TTC549 (cell line): ENCODE results near the gene CMTM7.

Experiments used
- FAIRE-seq: peaks from 2 replicates; lab custom pipeline; 2012; peaks lifted over from hg19 to GRCh38; lab: Jason Lieb, UNC

CMTM7 gene

DNA sequence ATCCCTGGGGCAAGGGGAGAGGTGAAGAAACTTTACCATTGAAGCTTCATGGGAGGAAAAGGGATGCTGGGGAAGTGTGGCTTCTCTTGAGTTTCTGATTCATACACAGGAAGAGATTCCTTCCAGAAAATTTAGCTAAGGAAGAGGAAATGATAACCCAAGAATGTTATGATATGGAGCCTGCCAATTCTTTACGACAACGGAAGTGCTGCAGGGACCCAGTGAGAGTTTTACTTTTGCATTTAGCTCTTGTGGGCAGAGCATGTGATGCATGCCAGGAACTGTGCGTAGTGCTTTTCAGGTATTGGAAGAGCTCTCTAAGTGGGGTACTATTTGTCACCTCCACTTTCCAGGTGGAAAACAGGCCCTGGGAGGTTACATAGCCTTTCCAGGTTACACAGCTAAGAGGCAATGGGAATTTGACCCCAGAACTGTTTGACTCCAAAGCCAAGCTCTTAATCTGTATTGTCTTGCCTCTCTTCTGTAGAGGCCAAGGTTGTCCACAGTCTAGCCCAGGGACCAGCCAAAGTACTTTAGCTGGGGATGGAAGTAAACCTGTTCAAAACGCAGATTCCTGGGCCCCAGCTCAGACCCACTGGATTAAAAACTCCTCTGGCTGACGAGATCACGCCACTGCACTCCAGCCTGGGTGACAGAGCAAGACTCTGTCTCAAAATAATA, 23.0 kb downstream of the CMTM7 start:
- FAIRE-seq: no peak

GRCh38 chr3:32419742-32420125, 28.1 kb downstream of the CMTM7 start:
- FAIRE-seq: no peak

GRCh38 chr3:32420126-32421038, 28.7 kb downstream of the CMTM7 start:
- FAIRE-seq: no peak

GRCh38 chr3:32421185-32421584, 29.5 kb downstream of the CMTM7 start:
- FAIRE-seq: no peak

DNA sequence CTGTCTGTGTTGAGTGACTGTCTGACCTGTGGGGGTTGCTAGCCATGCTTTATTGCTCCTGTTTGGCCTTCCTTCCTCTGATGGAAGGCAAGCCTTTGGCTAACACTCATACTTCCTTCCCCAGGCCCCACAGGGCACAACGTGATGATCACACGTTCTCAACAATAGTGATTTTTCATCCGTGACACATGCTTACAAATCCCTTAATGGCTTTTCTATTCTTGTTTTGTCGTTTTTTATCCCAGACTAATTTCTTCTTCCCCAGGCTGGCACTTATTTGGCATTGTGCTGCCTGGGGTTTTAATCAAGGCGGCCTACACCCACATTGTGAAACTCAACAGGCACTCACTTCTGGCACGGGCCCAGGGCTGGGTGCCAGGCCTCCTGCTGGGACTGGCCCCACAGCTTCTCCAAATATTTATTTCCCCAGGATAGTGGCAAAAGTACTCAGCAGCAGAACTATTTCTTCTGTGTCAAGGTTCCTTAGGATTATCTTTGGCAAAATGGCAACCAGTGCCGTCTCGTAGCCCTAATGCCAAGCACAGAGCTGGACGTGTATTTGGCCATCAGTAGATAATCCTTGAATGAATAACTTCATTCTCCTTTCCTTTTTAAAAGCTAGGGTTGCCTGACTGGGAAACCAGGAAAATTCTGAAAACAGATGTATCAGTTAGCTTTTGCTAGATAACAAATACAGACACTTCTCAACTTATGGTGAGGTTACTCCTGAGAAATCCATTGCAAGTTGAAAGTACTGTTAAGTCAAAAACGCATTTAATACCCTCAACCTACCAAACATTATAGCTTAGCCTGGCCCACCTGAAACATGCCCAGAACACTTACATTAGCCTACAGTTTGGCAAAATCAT, 30.6 kb downstream of the CMTM7 start:
- FAIRE-seq: no peak

GRCh38 chr3:32422943-32423342, 31.3 kb downstream of the CMTM7 start:
- FAIRE-seq: no peak

DNA sequence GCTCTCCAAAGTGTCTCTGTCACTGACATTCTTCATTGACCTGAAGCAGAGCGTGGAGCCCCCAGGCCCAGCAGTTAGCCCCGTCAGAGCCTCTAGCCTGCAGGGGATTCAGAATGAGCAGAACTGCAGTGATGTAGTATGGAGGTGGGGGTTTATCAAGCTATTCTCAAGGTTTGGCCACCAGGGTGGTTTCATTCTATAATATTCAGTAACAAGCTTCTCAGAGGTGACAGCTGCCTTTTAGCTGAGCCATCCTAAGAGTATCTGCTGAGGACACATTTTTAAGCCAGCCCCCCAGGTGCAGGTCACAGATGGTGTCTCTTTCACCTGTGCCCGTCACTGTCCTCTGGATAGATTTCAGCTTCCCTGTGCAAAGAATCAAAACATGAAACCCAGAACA, 31.9 kb downstream of the CMTM7 start:
- no peak for FAIRE-seq

DNA sequence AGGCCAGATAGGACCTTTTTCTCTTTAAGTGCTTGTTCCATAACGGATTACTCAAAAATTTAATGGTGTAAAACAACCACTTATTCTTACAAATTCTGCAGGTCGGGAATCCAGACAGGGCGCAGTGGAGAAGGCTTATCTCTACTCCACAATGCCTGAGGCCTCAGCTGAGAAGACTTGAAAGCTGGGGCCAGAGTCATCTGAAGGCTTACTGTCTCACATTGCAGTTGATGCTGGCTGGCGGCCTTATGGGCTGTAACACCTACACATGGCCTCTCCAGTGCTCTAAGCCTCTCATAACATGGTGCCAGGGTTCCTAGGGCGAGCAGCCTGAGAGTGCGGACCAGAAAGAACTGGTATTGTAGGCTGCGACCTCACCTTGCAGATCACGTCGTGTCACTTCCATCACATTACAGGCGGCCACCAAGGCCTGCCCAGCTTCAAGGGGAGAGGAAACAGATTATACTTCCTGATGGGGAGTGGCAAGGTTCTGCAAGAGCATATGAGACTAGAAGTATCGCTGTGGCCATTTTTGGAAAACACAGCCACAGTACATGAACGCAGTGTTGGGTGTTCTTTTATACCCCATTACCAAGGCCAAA, 32.4 kb downstream of the CMTM7 start:
- no peak for FAIRE-seq

GRCh38 chr3:32424581-32425250, 33.1 kb downstream of the CMTM7 start:
- no peak for FAIRE-seq

DNA sequence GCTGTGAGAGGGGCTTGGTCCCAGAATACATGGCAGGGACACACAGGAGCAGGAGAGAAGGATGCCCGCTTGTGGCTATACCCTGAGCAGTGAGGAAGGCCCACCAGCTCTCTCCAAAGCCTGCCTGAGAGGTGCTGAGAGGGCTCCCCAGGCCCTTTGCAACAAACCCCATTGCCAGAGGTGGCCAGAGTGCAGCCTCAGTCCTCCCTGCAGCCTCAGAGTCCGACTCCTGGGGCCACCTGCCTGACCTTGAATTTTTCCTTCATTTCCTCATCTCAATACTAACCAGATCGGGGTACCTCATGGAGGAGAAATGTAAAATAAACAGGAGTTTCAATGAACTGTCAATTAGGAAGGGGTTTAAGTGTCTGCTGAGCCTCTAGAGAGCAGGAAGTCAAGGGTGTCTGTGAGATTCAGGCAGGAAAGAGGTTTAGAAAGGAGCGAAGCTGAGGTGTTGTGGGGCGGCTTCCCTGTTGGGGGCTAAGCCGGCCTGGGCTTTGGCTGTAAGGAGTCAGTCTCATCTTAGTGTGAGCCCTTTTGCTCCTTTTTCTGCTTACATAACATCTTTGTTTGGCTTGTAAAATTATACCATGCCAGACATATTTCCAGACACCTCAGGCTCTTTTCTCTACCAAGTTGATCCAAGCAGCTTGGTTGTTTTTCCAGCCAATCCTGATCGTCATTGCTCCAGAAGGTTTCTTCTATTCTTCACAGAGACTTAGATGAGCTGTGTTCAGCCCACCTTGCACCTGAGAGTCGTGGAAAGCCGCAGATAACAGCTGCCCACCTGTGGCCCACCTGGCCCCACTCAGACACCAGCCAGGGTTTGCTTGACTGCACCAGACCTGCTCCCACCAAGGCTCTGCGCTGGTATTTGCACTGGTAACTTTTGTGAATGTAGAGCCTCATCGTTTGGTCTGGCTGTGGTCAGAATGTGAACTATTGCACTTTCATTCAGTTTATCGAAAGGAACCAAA, 36.7 kb downstream of the CMTM7 start:
- no peak for FAIRE-seq

GRCh38 chr3:32430900-32431299, 39.2 kb downstream of the CMTM7 start:
- no peak for FAIRE-seq

DNA sequence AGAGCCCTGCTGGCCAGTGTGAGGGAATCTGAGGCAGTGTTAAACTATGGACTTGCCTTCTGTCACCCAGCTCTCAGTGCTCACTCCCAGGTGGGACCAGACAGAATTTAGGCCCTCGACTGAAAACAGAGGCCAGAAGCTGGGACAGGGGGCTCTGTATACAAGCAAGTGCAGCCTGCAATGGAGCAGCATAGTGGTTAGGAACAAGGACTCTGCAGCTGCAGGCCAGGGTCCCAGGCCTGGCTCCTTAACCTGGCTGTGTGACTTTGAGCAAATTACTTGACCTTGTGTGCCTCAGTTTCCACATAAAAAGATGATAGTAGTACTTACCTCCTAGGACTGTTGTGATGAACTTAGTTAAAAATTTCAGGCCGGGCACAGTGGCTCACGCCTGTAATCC, 39.8 kb downstream of the CMTM7 start:
- FAIRE-seq: no peak

DNA sequence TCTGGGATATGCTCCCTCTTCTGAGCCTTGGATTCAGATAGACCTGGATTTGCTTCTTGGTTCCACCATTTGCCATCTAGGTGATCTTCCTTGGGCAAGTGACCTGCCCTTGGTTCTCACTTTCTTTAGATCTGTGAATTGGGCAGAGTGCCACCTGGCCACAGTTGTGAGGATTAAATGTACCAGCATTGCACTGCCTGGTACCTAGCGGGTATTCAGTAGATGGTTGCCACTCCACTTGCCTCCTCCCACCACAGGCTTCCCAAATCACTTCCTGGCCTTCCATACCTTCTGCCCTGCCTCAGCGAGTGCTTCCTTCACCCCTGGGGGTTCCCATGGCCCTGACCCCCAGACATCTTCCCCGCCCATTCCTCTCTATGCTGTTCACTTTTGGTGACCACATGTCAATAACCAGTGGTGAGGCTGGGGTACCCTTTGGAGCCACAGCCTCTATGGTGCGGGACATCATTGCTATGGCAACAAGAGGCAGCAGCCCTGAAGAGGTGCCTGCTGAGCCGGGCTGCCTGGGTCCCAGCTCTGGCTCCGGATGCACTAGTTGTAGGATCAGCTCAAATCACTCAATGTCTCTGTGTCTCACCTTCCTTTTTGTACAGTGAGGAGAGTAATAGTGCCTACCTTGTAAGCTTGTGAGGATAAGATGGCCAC, 40.5 kb downstream of the CMTM7 start:
- no peak for FAIRE-seq

- no peak for FAIRE-seq
These were observed 41.3 kb downstream of the CMTM7 start for GRCh38 chr3:32432711-32433530.

DNA sequence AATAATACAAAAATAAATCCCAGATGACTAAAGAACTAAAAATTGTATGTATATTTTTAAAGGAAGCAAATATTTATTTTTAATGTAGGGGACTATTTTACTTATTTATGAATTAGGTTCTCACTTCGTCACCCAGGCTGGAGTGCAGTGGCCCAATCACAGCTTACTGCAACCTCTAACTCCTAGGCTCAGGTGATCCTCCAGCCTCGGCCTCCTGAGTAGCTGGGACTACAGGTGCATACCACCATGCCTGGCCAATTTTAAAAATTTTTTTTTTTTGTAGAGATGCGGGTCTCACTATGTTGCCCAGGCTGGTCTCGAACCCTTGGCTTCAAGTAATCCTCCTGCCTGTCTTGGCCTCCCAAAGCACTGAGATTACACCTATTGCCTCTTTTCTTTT, 42.6 kb downstream of the CMTM7 start:
- FAIRE-seq: no peak

- no peak for FAIRE-seq
These were observed 44.5 kb downstream of the CMTM7 start for GRCh38 chr3:32435911-32436815.

GRCh38 chr3:32436816-32437189, 45.1 kb downstream of the CMTM7 start:
- no peak for FAIRE-seq

- FAIRE-seq: no peak
These were observed 46.2 kb downstream of the CMTM7 start for GRCh38 chr3:32437896-32438295.
